Medulla oblongata (tissue), 1 donor: ENCODE data around the gene OSBPL2.

Experiments used
- DNase-seq: peaks from one replicate; pipeline ENCODE4 v3.0.0-alpha.2; 2015; ENCODE audit errors: extremely low spot score

OSBPL2 gene

DNA sequence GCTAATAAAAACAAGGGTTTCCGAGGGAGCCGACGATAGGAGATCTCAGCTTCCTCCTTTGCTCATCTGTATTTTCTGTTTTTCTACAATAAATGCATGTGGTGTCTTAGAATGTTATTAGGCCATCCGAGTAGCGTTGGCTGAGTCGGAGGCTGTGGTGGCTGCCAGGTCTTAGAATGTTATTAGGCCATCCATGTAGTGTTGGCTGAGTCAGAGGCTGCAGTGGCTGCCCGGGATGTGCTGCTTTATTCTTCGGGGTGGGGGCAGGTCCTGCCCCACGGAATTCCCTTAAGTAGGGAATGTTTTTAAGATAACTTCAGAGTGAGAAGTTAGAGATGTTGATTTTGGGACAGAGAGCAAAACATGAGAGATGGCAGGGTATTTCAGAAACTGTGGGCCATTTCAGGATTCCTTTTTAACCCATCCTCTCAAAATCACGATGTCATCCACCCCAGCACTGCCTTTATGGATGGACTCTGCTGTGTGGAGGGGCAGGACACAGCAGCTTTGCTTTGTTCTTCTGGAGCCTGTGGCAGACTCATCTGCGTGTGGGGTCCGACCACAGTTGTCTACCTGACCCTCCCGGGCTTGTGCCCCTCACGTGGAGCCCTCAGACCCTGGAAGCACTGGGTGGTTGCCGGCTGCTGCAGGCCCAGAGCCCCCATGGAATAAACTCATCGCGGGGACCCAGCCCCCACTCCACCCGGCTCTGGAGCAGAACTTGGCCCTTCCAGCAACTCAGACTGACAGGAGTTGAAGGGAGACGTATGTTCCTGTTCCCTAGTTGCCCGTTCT, 20.4 kb downstream of the OSBPL2 start:
- DNase-seq: peak; percentile 33

GRCh38 chr20:62259294-62259565, 20.9 kb downstream of the OSBPL2 start:
- DNase-seq: no peak

DNA sequence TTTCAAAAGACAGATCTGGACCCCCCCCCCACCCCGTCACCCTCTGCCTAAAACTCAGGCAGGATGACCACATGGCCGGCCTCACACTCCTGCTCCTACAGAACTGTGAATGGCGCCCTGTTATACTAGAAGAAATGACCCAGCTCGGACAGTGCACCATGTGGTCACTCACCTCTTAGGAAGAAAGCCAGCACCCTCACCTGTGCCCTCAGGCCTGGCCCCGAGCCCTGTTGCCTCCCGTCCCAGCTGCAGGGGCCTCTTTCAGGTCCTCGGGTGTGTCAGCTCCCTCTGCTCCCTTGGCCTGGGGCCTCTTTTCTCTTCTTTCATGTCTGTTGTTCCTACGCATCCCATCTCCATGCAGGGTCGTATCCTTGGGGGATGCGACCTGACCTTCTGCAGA, 23.7 kb downstream of the OSBPL2 start:
- no peak for DNase-seq

GRCh38 chr20:62263396-62263795, 25.1 kb downstream of the OSBPL2 start:
- DNase-seq: no peak

- DNase-seq: no peak
Measured at GRCh38 chr20:62265365-62265764, 27.0 kb downstream of the OSBPL2 start.

- DNase-seq: no peak
Measured at GRCh38 chr20:62266340-62266739, 28.0 kb downstream of the OSBPL2 start.

- no peak for DNase-seq
Measured at GRCh38 chr20:62266851-62267250, 28.5 kb downstream of the OSBPL2 start.

GRCh38 chr20:62267543-62267942, 29.2 kb downstream of the OSBPL2 start:
- DNase-seq: no peak

DNA sequence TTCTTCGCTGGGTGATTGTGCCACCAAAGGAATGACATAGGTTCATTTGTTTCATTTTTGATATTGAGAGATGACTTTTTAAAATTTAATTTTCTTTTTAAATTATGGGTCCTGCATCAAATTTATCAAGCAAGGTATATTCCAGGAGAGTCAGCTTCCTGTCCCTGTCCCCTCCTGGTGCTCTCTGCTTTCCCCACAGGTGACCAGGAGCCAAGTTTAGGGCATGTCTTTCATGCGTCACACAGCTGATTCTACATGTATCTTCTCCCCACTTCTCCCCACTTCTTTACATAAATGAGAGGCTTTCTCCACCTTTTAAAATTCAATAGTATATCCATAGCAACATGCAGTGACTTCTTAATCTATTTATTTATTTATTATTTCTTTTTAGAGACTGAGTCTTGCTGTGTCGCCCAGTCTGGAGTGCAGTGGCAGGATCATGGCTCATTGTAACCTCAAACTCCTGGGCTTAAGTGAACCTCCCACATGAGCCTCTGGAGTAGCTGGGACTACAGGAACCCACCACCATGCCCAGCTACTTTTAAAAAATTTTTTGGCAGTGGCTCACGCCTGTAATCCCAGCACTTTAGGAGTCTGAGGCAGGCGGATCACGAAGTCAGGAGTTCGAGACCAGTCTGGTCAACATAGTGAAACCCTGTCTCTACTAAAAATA, 30.0 kb downstream of the OSBPL2 start:
- DNase-seq: no peak

DNA sequence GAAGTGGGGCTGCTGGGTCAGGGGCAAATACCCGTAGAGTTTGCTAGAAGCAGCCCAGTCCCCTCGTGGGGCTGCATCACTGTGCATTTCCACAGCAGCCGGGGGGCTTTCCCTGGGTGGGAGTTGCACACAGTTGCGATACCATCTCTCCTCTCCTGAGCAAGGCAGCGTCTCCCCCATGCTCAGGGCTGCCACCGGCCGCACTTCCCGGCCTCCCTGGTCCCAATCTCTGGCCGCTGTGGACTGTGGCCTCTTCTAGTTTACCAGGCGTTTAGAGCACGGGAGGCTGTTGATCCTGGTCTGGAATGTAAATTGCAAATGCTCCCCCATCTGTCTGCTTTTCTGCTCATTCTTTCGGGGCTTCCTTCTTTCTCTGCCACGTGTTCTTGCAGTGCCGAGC, 31.1 kb downstream of the OSBPL2 start:
- no peak for DNase-seq

GRCh38 chr20:62269871-62270270, 31.6 kb downstream of the OSBPL2 start:
- no peak for DNase-seq

DNA sequence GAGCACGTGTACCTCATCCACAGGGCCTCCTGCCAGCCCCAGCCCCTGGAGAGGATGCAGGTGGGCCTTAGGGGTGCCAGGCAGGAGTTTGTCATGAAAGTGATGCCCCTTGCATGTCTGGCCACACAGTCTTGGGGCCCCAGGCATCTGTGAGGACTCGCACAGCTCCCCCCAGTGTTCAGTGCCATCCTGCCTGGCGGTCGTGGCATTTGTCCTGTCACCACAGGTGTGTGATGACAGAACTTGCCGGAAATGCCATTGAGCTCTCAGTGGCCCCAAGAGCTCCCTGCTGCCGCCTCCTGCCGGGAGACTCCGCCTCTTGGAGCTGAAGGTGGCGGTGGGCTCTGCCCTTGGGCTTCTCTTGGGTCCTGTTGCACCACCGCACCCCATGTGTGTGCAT, 33.9 kb downstream of the OSBPL2 start:
- DNase-seq: no peak

DNA sequence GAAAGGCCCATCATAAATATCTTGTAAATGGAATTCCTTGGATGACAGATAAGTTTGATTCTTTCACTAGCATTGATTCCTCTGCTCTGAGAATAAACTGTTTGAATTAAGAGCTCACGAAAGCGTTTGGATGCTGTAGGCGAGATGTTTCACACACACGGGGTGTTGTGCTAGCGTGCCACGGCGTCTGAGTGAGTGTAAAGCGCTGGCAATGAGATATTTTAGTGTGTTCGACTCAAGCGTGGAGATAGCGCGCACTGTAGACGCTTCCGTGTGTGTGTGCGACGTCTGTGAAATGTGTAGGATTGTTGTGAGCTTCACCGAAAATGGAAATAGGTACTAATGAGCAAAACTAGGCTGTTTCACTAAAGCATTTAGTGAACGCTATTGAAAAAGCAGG, 35.1 kb downstream of the OSBPL2 start:
- no peak for DNase-seq

DNA sequence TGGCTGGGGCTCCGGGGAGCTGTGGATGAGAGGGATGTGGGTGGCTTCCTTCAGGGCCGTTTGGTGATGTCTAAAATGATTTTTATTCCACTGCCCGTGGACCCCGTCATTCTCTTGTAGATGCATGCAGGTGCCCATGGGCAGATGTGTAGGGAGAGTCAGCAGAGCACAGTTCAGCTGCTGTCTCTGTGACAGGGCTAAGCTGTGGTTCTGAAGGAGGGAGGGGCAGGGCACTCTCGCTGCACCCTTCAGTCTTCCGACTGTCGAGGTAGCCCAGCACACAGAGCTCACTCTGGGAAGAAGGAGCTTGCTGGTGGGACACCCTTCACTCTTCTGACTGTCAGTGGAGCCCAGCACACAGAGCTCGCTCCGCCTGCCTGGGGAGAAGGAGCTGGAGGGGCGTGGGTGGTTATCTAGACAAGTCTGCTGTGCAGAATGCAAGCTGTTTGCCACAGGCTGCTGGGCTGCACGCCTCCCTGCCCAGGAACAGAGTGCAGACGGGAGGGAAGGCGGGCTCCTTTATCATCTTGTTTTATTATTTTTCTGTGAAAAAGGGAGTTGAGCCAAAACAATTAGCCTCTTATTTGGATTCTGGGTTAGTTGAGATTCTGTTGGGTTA, 36.1 kb downstream of the OSBPL2 start:
- no peak for DNase-seq

DNA sequence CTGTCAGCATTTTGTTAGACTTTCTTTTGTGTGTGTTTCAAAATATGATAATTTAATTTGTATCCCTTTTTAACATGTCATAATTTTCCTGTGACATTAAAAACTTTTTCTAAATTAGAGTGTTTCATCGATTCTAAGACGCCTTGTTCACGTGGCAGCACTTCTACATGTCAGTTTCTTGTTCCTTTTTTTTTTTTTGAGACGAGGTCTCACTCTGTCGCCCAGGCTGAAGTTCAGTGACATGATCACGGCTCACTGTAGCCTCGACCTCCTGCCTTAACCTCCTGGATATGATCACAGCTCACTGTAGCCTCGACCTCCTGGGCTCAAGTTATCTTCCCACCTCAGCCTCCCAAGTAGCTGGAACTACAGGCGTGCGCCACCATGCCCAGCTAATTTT, 36.9 kb downstream of the OSBPL2 start:
- DNase-seq: no peak

DNA sequence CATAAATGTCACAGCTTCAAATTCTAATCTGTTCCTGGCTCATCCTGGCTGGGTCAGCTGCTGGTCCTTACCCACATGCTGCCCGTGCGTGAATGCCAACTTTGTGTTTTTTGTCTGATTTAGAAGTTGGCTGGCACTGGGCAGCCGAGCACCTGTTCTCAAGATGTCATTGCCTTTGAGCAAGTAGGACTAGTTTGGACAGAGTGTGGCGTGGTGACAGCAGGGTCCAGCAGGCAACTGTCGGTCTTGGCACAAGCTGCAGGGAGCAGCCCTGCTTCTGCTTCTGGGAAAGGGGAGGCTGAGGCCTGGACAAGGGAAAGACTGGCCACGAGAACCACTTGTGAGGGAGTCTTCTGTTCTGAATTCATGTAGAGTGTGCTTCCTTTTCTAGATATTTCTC, 38.1 kb downstream of the OSBPL2 start:
- DNase-seq: peak; percentile 51

DNA sequence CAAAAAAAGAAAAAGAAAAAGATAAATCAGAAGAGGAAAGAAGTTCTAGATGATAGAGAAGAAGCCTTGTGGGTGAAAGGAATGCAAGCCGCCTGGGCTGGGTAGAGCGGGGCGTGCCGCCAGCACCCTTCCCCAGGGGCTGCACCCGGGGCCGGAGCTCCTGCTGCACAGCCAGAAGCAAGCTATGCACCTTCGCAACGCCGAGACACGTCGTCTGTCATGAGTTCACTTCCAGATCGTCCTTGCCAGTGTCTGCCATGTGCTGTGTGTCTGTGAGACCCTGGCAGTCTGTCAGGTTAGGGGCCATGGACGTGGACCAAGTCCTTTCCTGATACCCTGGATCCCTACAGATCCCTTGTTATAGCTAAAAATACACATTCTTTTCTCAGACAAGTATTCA, 38.9 kb downstream of the OSBPL2 start:
- no peak for DNase-seq

- no peak for DNase-seq
Measured at GRCh38 chr20:62280303-62280702, 42.0 kb downstream of the OSBPL2 start.

GRCh38 chr20:62281161-62281933, 43.0 kb downstream of the OSBPL2 start:
- DNase-seq: no peak

DNA sequence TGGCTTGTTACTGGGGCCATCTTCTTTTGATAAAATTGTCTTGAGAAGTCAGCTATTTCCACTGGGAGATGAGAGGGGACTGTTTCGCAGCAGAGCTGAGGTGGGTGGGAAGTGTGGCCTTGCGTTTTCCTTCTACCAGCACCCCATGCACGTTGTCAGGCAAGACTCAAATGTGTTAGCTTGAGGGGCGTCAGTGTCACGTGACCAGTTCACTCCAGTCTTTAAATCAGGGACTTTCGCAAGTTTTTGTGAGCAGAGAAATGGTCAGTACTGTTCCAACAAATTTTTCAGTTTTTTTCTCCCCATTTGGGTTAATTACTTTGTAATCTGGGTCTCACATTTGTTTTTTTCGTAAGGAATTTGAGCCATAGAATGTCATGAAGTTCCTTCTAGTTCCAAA, 43.8 kb downstream of the OSBPL2 start:
- no peak for DNase-seq

GRCh38 chr20:62282877-62283503, 44.7 kb downstream of the OSBPL2 start:
- DNase-seq: no peak

GRCh38 chr20:62284448-62284847, 46.1 kb downstream of the OSBPL2 start:
- DNase-seq: no peak
